ENCODE measurements around the gene LRRC40.
A peak's percentile ranks its signal among the peaks of the same experiment; 100 is the strongest.
"Not testable (repeated sequence)": the region's sequence is repeated elsewhere in the genome, so short reads cannot be mapped to it uniquely, and the experiment has no call there.

LRRC40 gene

DNA sequence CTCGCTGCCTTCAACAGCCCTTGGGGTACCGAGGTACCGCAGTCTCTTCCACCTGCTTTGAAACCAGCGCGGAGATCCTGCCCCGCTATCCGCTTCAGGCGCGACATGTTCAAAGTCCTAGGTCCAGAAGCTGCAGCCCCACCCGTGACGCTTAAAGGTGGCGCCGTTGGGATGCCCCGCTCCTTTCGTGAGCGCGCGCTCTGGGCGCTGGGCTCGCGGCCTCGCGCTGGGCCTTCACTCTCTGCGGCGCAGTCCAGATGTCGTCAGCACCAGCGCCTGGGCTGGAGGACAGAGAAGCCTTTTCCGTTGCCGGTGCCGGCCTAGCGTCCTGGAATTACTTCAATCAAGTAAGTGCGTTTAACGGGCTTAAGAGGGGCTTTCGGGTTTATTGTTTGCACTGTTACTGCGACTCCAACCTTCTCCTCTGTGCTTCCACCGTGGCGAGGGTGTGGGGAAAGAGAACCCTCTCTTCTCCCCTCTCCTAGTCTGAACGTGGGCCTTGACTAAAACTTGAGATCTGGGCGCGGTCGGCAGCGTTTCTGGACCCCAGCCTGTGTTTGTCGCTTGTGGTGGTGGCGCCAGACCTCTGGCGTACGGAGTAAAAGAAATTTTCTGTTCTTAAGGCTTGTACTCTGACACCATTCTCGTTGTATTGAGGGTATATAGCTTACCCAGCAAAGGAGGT is at the start of gene LRRC40:
TSS of gene LRRC40 (minus strand) at position 146 of the 685 bp plus-strand sequence. CDS start at position 107, 39 bp downstream.
- peak; percentile 51 for FAIRE-seq

DNA sequence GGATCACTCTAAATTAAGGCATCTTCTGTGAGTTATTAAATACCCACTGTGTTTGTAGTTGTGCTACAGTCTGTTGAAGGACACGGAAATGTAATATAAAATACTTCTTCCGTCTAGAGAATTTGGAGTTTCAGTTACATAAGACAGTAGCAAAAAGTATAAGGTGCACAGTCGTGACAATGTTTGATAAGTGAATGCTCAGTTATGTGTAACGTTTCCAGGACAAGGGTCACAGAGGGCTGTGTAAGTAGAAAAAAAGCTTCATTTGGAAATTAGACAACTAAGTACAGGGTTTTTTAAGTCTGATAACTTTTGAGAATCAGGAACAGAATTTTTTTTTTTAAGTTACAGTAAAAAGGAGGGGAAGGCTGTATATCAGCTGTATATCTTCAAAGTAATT is 43.4 kb upstream of the LRRC40 start:
- no peak for FAIRE-seq

DNA sequence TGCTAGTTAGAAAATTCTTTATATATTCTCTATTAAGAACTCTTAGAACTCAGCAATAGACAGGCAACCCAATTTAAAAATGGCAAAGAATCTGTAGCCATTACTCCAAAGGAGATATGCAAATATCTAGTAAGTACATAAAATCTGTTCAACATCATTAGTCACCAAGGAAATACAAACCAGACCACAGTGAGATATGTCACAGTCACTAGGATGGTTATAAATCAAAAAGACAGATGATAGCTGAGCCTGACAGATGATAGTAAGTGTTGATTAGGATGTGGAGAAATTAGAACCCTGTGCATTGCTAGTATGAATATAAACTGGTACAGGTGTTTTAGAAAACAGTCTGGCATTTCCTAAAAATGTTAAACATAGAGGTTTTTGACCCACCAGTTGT is 42.4 kb upstream of the LRRC40 start:
- no peak for FAIRE-seq

DNA sequence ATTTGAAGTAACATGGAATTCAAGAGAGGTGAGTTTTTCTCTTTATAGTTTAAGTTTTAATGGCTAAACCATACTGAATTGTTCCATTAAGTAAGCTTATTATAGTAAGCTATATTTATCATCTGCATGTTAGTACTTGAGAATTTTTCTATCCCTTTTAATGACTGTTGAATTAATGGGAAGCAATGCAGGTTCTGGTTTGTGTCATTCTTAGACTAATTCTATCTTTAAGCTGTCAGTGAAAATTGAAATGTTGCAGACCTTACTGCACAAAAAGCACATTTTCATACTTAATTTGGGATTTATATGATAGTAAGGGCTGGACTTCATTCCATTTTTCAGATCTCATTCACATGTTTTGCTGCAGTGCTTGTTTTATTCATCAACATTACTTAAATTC is 41.7 kb upstream of the LRRC40 start:
- FAIRE-seq: no peak

DNA sequence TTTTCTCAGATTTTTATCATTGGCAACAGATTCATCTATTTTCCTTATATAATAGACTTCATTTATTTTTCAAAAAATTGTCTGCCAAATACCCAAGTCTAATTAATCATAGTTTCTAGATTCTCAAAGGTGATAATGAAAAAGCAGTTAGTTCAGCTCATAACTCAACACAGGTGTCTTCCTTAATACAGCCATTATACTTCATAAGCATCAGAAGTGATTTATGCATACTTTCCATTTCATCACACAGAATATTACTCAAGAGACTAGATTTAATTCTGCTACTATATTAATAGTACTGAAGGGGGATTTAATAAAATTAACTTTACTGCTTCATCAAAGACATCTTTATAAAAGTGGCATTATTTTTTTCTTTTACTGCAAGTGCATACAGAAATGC is 34.6 kb upstream of the LRRC40 start:
- peak; percentile 56 for FAIRE-seq

DNA sequence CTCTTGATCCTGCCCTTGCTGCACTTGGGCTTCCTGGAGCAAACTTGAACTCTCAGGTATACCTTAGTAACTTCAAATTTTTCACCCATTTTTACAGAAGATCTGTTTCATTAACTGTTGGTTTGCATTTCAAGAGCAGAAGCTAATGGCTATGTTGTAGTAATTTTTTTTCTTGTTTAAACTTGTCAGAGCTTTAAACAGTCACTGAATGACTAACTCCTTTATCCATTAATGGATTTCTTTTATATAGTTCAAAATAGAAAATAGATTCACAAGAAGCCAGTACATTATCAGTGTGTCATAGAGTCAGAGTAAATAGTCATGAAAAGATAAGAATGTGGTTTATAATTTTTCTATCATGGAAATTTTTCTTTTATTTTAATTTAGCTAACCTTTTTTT is 29.4 kb upstream of the LRRC40 start:
- FAIRE-seq: peak; percentile 94

DNA sequence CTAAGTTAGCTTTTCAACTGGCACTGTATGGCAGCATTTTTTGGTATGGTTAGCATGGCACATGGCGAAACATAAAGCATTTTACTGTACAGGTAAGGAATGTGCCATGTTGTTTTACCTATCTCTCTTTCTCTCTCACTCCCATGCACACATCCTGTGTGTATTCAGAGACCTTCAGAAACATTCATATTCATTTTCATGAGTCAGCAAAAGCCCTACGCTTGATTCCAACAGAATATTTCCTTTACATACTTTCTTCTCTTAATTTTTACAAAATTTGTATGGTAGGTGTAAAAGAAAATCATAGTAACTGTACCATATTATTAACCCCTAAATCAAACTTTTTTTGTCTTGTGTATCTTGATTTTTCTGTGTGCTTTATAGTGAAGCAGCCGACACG is 26.1 kb upstream of the LRRC40 start:
- FAIRE-seq: no peak

DNA sequence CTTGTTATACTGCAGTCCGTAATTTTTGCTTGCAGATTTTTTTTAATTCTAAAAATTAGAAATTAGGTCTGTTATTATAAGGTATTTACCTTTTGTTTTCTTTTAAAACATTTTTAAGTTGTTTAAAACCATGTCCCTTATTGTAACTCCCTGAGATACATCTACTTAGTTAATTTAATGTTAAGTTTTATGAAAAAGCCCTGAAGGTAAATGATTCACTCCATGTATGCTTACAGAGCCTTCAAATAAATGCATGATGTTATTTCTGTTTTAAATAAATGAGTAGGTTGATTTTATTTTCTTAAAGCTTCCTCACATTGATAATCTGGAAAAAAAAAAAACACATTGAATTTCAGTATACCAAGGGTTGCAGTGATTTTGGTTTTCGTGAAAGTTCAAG is 23.3 kb upstream of the LRRC40 start:
- FAIRE-seq: no peak

DNA sequence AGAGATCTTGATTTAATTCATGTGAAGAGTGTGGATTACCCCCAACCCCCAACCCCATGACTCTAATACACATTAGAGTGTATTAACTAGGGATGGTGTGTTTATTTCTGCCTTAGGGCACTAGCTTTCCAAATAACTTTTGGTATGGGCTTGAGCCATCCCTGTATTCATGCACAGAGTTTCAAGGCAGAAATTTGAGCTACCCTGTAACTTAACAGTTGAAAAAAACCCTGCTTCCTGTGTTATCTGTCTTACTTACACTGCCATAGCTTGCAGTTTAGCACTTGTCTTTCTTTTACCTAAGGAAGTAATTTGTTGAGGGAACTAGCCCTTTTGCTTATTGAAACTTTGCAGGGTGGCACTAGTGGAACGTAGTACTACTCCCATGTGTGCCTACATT is 22.1 kb upstream of the LRRC40 start:
- FAIRE-seq: peak; percentile 13

DNA sequence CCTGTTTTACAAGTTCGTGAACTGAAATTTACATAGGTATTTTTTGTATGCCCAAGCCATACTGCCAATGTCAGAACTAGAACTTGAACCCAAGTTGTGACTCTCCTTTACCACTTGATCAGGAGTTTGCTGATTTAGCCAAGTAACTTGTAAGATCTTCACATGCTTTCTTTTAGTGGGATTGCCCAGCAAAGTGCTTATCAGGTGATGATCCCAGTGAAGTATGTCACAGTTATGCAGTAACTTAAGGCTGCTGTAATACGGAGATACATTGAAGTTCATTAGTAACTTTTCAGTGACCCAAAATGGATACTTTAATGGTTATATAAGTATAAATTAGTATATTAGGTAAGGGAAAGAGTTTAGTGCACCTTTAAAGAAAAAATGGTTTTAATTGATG is 19.6 kb upstream of the LRRC40 start:
- no peak for FAIRE-seq

DNA sequence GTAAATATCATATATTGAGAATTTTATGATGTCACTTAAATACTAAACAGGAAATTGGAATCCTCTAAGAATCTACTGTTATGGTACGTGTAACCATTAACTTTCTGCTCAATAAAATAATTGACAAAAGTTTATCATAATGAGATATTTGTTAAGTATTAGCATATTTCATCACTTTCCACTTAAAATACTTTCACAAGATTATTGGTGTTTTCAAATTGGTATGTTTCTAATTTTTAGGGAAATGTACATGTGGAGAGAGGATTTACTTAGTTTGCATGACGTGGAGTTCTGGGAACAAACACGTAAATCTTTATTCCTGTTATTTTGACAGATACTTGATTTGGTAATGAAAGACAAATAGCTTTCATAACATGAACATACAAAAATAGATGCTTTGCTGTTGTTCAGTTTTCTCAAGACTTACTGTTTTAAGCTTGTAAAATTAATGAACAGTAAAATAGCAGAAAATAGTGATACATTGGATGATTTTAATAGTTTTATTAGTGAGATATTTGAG is 17.4 kb upstream of the LRRC40 start:
- FAIRE-seq: peak; percentile 55

DNA sequence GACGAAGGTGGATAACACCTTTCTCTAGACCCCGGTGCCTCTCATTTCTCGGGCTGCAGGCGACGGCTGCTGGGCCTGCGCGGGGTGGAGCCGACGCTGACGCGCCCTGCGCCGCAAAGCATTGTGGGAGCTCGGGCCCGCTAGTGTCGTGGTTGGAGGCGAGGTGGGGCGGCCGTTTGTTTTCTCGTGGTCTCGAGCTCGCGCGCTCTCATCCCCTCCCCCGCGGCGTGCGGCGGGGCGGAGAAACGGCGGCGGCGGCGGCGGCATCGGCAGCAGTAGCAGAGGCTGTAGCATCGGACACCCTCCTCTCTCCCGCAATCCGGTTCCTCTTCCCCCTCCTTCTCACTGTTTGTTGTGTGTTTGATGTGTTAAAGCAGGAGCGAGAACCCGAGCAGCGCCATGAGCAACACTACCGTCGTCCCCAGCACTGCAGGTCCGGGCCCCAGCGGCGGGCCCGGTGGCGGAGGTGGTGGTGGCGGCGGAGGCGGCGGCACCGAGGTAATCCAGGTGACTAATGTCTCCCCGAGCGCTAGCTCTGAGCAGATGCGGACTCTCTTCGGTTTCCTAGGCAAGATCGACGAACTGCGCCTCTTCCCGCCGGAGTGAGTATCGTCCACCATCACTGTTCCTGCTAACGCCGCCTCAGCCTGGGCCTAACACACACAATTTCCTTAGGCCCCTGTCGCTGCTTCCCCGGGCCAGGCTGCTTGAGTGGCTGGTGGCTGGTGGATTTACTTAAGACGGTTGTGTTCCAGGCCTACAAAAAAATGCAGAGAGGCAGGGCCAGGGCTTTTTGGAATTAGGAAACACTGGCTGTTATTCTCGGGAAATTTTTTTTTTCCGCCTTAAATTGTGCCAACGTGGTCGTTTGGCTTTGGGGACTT is 16.1 kb upstream of the LRRC40 start, which contains the start of gene SRSF11:
TSS of gene SRSF11 (plus strand) at position 143 of the 884 bp plus-strand sequence. CDS start at position 400, 257 bp downstream.
- no peak for FAIRE-seq

DNA sequence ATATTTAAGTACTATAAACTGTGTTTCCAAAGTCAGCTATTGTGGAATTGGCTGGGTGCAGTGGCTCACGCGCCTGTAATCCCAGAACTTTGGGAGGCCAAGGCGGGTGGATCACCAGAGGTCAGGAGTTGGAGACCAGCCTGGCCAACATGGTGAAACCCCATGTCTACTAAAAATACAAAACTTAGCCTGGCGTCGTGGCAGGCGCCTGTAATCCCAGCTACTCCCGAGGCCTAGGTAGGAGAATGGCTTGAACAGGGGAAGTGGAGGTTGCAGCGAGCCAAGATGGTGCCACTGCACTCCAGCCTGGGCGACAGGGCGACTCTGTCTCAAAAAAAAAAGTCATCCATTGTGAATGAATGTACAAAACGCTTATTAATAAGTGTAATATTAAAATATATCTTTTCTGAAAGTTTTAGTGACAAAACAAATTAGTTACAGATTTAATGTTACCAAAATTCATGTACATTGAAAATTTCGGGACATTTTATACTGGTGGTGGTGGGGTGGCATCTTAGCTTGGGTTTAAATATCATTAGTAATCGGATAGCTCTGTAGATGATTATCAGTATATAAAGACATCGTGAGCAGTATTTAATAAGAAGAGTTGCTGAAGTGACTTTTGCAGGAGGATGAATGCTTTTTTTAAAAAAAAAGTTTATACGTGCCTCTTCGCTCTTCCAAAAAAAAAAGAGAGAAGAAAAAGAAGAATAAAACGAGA is 15.3 kb upstream of the LRRC40 start:
- FAIRE-seq: peak; percentile 27

DNA sequence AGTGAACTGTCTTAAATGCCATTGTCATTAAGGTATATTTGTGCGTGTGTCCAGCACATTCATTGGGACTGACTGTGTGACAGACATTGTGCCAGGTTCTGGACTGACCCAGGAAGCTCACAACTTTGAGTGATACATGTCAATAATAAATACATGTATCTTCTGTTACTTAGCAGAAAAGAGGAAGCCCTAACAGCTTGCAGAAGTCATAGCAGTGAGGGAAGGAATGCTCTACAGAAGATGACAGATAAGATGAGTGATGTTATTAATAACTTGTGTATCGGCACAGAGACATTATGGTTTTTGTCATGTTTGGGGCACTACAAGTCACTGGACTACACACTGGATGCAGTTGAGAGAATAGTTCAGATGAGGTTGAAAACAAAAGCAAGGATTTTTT is 14.6 kb upstream of the LRRC40 start:
- no peak for FAIRE-seq

DNA sequence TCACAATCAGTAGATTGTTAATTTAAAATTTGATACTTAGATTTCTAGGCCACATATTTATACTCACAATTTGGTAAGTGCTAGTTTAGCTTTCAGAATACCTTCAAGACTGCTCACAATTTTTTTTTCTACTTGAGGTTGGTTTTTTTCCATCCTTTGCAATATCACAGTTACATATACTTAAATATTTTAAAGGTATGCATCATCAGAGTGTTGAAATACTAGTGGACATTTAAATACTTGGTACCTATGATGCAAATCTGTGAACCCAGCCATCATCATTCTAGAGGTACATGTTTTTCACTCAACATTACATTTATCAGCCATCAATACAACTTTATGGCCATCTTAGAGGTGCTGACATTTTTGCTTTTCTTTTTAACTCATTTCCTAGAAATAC is 6.2 kb upstream of the LRRC40 start:
- no peak for FAIRE-seq

DNA sequence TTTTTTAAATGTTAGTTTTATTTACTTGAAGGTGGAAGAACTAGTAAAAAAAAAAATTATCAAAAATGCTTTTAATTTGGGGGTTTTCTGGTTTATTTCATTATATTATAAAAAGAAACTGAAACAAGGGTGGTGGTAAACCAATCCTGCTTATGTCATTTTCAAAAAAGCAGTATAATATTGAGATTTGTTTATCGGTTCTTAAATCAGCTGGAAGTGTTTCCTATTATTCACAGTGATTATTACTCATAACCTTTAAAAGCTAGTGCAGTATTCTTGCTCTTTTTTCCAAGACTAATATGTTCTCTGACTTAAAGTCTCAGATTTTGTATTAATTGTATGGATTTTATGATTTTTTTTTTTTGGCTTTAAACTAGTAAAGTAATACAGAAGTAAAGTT is 5.4 kb upstream of the LRRC40 start:
- FAIRE-seq: no peak

DNA sequence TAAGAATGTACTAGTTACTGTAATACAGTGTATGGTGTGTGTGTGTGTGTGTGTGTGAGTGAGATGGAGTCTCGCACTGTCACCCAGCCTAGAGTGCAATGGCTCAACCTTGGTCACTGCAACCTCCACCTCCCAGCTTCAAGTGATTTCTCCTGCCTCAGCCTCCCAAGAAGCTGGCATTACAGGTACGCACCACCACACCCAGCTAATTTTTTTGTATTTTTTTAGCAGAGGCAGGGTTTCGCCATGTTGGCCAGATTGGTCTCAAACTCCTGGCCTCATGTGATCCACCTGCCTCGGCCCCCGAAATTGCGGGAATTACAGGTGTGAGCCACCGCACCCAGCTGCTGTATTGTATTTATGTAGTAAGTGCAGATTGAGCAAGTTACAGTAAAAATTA is 2.9 kb upstream of the LRRC40 start:
- no peak for FAIRE-seq

DNA sequence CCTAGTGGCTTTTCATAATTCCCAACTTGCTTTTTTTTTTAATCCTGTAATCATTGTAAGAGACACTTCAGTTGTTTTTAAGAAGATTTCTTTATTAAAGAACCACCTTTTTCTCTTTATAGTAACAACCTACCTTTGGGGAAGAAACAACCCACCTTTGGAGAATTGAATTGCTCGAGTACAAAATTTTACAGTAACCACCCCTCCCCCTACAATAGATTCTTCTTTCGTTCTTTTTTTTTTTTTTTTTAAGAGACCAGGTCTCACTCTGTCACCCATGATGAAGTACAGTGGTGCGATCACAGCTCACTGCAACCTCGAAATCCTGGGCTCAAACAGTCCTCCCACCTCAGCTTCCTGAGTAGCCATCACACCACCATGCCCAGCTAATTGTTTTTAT is 2.1 kb upstream of the LRRC40 start:
- FAIRE-seq: no peak

DNA sequence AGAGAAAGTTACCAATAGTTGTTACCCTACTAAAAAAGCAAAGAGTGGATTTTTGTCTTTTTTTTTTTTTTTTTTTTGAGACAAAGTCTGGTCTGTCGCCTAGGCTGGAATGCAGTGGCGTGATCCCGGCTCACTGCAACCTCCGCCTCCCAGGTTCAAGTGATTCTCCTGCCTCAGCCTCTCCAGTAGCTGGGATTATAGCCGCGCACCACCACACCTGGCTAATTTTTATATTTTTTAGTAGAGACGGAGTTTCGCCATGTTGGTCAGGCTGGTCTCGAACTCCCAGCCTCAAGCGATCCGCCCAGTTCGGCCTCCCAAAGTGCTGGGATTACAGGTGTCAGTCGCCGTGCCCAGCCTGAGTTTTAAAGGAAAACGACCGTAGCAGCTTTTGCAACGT is 1.5 kb upstream of the LRRC40 start:
- not testable (repeated sequence) for FAIRE-seq

DNA sequence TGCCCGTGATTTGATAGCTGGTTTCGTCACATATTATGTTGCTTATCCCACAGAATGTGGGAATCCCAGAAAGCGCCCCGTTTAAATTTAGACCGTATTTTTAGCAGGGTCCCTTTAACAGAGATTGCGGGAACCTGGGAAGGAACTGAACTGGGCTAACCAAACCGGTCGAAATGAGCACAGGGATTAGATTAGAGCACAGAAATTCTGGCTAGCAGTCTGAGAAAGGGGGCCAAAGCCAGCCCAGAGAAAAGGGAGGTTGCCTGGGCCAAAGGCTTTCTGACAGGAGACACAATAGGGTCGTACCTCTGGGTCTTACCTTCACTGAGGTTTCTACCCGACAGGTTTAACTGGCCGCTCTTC is 327 bp downstream of the LRRC40 start:
- FAIRE-seq: no peak

DNA sequence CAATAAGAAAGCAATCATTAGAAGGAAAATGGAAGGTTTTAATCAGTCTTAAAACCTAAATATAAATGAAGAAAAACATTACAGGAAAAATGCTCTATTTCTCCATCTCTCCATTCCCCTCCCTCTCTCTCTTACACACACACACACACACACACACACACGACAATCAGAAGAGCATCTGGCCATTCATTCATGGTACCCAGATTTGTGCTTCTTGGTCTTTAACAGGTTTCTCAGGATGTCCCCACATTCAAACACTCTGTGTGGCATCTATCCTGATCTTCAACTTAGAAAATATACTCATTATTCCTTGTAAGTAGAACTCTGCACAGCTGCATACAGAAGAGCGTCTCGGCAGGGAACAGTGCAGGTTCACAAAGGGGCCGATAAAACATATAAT is 779 bp downstream of the LRRC40 start:
- FAIRE-seq: no peak

DNA sequence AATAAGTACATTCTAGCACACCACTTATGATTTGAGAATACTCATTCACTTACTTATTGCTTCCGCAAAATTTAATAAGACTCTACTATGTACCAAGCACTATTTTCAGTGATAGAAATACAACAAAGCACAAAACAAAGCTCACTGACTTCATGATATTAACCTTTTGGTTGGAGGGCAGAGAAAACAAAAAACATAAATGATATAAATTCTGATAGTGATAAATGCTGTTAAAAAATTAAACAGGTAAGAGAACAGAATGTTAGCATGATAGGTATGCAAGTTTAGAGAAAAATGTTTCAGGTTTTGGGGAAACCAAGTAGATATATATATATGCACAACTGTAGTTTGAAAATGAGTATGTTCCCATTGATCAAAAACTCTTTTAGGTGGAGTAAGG is 1.2 kb downstream of the LRRC40 start:
- no peak for FAIRE-seq

DNA sequence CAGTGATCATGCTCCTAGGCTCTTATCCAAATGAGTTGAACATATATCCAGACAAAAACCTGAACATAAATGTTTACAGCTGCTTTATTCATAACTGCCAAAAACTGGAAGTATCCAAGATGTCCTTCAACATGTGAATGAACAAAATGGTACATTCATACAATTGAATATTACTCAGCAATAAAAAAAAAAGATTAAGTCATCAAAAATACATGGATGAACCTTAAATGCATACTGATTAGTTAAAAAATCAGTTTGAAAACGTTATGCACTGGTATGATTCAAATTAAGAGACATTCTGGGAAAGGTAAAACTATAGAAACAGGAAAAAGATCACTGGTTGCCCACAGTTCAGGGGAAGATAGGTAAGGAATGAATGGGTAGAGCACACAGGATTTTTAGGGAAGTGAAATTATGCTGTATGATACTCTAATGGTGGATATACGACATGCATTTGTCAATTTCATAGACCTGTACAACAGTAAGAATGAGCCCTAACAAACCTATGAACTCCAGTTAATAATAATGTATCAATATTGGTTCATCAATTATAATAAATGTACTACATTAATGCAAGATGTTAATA is 3.1 kb downstream of the LRRC40 start:
- no peak for FAIRE-seq

Measured in islet of Langerhans (tissue), 1 donor.